Fibroblast of mammary gland (primary cell): ENCODE measurements around the gene CDK14.

Source experiments
- DNase-seq: peaks from one replicate; pipeline ENCODE4 v3.0.0-alpha.2; 2010; ENCODE audit warnings: low read depth
- H3K4me3 ChIP-seq: 2 replicates; pipeline ENCODE4 v1.5.1; 2011; ENCODE audit warnings: low read depth, mild to moderate bottlenecking, low read length, moderate library complexity; ENCODE audit not compliant: control insufficient read depth
- CTCF ChIP-seq: conservative IDR thresholded peaks from 2 replicates; pipeline ENCODE4 v1.5.1; 2011; ENCODE audit warnings: low read depth, low read length, inconsistent platforms; ENCODE audit not compliant: control insufficient read depth, insufficient read depth

CDK14 gene

GRCh38 chr7:90582164-90582563, 14.0 kb upstream of the CDK14 start:
- no peak for DNase-seq
- no peak overlapping the region for H3K4me3 ChIP-seq
- TF ChIP-seq CTCF, result no peak

DNA sequence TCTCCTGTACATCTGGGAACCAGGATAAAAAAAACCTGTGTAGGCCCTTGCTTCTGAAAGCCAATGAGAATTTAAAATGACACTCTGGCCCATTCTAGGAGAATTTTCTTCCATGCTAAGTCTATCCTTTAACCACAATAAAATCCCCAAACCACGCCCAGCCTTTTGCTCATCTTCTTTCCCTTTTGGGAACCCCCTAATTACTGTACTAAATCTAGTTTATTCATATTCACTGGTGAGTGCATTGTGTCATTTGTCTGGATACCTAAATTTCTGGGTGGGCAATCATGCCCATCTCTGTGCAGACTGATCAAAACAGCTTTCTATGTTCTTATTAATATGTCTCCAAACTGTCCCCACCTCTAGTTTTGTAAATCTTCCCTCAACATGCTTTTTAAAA, 11.7 kb upstream of the CDK14 start:
- H3K4me3 ChIP-seq, result no peak overlapping the region
- DNase-seq, result no peak
- TF ChIP-seq CTCF, result no peak

DNA sequence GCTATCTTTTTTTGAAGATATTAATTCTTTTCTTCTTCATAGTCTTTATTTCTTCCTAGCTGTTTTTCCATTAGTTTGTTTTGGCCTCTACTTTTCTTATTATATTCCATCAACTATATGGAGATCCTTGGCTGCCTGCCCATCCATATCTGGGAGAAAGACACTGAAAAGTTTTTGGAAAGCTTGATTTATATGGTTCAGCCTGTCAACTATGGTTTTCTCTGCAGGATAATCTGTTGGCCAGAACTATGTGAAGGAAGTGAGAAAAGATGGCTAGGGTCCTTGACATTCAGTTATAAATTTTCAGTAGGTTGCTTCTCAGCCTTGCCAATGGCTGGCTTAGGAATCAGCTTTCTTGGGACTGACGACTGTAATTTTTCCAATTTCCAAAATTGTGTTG, 10.0 kb upstream of the CDK14 start:
- no peak for TF ChIP-seq CTCF
- DNase-seq, result no peak
- H3K4me3 ChIP-seq, result no peak overlapping the region

DNA sequence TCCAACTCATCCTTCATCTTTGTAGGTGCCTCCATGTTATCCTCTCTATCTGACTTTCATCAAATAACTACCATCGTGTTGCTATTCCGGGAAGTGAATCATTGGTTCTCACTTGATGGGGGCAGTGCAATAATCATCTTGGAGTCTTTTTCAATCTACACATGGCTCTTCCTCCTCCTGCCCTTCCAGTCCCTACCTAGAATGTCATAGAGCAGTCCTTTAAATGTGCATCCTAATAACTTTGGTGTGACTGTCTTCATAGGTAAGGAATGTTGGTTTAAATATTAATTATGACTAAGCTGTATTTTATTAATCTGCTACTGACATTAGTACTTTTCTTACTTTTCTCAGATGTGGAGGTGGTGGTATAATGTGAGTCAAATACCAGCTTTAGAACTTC, 8.4 kb upstream of the CDK14 start:
- no peak overlapping the region for H3K4me3 ChIP-seq
- no peak for TF ChIP-seq CTCF
- DNase-seq, result no peak

GRCh38 chr7:90592033-90592432, 4.1 kb upstream of the CDK14 start:
- no peak for TF ChIP-seq CTCF

GRCh38 chr7:90593205-90593604, 2.9 kb upstream of the CDK14 start:
- peak; percentile 64 for DNase-seq
- H3K4me3 ChIP-seq, result no peak overlapping the region
- TF ChIP-seq CTCF, result no peak

More at GRCh38 chr7:90592033-90592432, 4.1 kb upstream of the CDK14 start:
- peak; percentile 72 for DNase-seq
- no peak overlapping the region for H3K4me3 ChIP-seq

- TF ChIP-seq CTCF, result no peak
- peak overlapping the region; percentile 63 for H3K4me3 ChIP-seq
- peak; percentile 97 for DNase-seq
Observed at GRCh38 chr7:90594751-90595317, 1.3 kb upstream of the CDK14 start.
